GM18519 (cell line): Measurements from ENCODE around the gene CFAP100.

Experiments used
- ATAC-seq: cut with Tn5 transposase; IDR thresholded peaks from one replicate; pipeline ENCODE4 v1.9.1; 2021; ENCODE audit warnings: mild to moderate bottlenecking, moderate library complexity; ENCODE audit not compliant: unreplicated experiment, low FRiP score

Gene CFAP100

GRCh38 chr3:126439346-126439967 lies 44.7 kb downstream of the CFAP100 start:
- ATAC-seq, result no peak

- no peak for ATAC-seq
Observed at GRCh38 chr3:126439968-126440708, 45.4 kb downstream of the CFAP100 start.

GRCh38 chr3:126440709-126440995 lies 45.9 kb downstream of the CFAP100 start:
- no peak for ATAC-seq

GRCh38 chr3:126441256-126441880 lies 46.7 kb downstream of the CFAP100 start:
- ATAC-seq, result no peak

GRCh38 chr3:126442094-126442855 lies 47.6 kb downstream of the CFAP100 start:
- no peak for ATAC-seq

- no peak for ATAC-seq
Observed at GRCh38 chr3:126442856-126443242, 48.1 kb downstream of the CFAP100 start.

- ATAC-seq, result no peak
Observed at GRCh38 chr3:126445506-126445905, 50.8 kb downstream of the CFAP100 start.

- no peak for ATAC-seq
Observed at GRCh38 chr3:126446301-126446700, 51.6 kb downstream of the CFAP100 start.

GRCh38 chr3:126446791-126447190 lies 52.1 kb downstream of the CFAP100 start:
- ATAC-seq, result no peak

- no peak for ATAC-seq
Observed at GRCh38 chr3:126447456-126448106, 52.9 kb downstream of the CFAP100 start.

- no peak for ATAC-seq
Observed at GRCh38 chr3:126448136-126448892, 53.6 kb downstream of the CFAP100 start.

- no peak for ATAC-seq
Observed at GRCh38 chr3:126448893-126449180, 54.1 kb downstream of the CFAP100 start.

- no peak for ATAC-seq
Observed at GRCh38 chr3:126449621-126450051, 54.9 kb downstream of the CFAP100 start.

- ATAC-seq, result no peak
Observed at GRCh38 chr3:126450219-126450618, 55.5 kb downstream of the CFAP100 start.

- no peak for ATAC-seq
Observed at GRCh38 chr3:126450744-126451143, 56.0 kb downstream of the CFAP100 start.

GRCh38 chr3:126451511-126451910 lies 56.8 kb downstream of the CFAP100 start:
- no peak for ATAC-seq

- ATAC-seq, result no peak
Observed at GRCh38 chr3:126452213-126452612, 57.5 kb downstream of the CFAP100 start.

GRCh38 chr3:126454025-126454424 lies 59.3 kb downstream of the CFAP100 start:
- no peak for ATAC-seq

GRCh38 chr3:126454437-126455198 lies 59.9 kb downstream of the CFAP100 start:
- no peak for ATAC-seq
